Neural cell (in vitro differentiated cells): ENCODE data around the gene ZDHHC1. TPM values are rescaled to one million over a fixed set of nuclear protein-coding genes. Genes with fewer than 3 reads are reported as not detected.

Experiments
- H2AFZ ChIP-seq: fragments of 200-600, 300-800 bp; sonication (generic), shearing (Covaris generic); 2 replicates; pipeline ENCODE4 v1.6.0; 2014; ENCODE audit warnings: low read depth, mild to moderate bottlenecking, antibody characterized with exemption, low read length, moderate library complexity
- H3F3A ChIP-seq: fragments of 200-600 bp; shearing (Covaris generic); 2 replicates; pipeline ENCODE4 v1.6.1; 2016; ENCODE audit warnings: mild to moderate bottlenecking, moderate library complexity, mixed read lengths, antibody characterized with exemption, low read length; ENCODE audit not compliant: insufficient read depth, poor library complexity, severe bottlenecking
- H3K27ac ChIP-seq: fragments of 200-600, 300-800 bp; sonication (generic), shearing (Covaris generic); 2 replicates; pipeline ENCODE4 v1.5.1; 2014; ENCODE audit warnings: mild to moderate bottlenecking, low read length, moderate library complexity
- H3K27me3 ChIP-seq: fragments of 300-800, 200-600 bp; sonication (generic), shearing (Covaris generic); 2 replicates; pipeline ENCODE4 v1.6.0; 2014; ENCODE audit warnings: mild to moderate bottlenecking, low read depth, low read length, moderate library complexity; ENCODE audit not compliant: insufficient read depth
- H3K36me3 ChIP-seq: fragments of 300-800, 200-600 bp; sonication (generic), shearing (Covaris generic); 2 replicates; pipeline ENCODE4 v1.5.1; 2014; ENCODE audit warnings: mild to moderate bottlenecking, antibody characterized with exemption, low read length, moderate library complexity; ENCODE audit not compliant: insufficient read depth
- H3K4me2 ChIP-seq: fragments of 300-800, 200-600 bp; sonication (generic), shearing (Covaris generic); 2 replicates; pipeline ENCODE4 v1.6.0; 2014; ENCODE audit warnings: mild to moderate bottlenecking, low read length
- H3K4me3 ChIP-seq: fragments of 300-800, 200-600 bp; sonication (generic), shearing (Covaris generic); 2 replicates; pipeline ENCODE4 v1.5.1; 2014; ENCODE audit warnings: mild to moderate bottlenecking, low read length, moderate library complexity
- H3K79me2 ChIP-seq: fragments of 200-600 bp; shearing (Covaris generic); replicated peaks from 2 replicates; pipeline ENCODE4 v1.6.0; 2014; ENCODE audit warnings: mild to moderate bottlenecking, low read length, moderate library complexity; ENCODE audit not compliant: insufficient read depth
- H3K9ac ChIP-seq: fragments of 300-800, 200-600 bp; sonication (generic), shearing (Covaris generic); 2 replicates; pipeline ENCODE4 v1.6.1; 2016; ENCODE audit warnings: mild to moderate bottlenecking, low read length, mixed read lengths
- H3K9me2 ChIP-seq: fragments of 200-600 bp; shearing (Covaris generic); 2 replicates; pipeline ENCODE4 v1.6.1; 2016; ENCODE audit warnings: mild to moderate bottlenecking, low read length, mixed read lengths; ENCODE audit not compliant: insufficient read depth
- H3K9me3 ChIP-seq: fragments of 200-600, 300-800 bp; sonication (generic), shearing (Covaris generic); 2 replicates; pipeline ENCODE4 v1.6.1; 2016; ENCODE audit warnings: mild to moderate bottlenecking, mixed run types, low read length, moderate library complexity, mixed read lengths
- H4K20me1 ChIP-seq: fragments of 200-600 bp; shearing (Covaris generic); 2 replicates; pipeline ENCODE4 v1.6.1; 2016; ENCODE audit warnings: mild to moderate bottlenecking, mixed run types; ENCODE audit not compliant: insufficient read depth
- EP300 ChIP-seq: fragments of 450-650 bp; conservative IDR thresholded peaks from 2 replicates; pipeline ENCODE4 v1.6.1; 2014; ENCODE audit warnings: antibody characterized with exemption, mild to moderate bottlenecking, moderate library complexity; ENCODE audit not compliant: poor library complexity, severe bottlenecking
- EZH2 ChIP-seq: fragments of 200-600, 300-800 bp; shearing (Covaris generic), sonication (generic); IDR thresholded peaks from 2 replicates; pipeline ENCODE4 v1.6.1; 2014; ENCODE audit warnings: antibody characterized with exemption, low read length, borderline replicate concordance, mild to moderate bottlenecking; ENCODE audit not compliant: insufficient read depth, poor library complexity, severe bottlenecking
- MXI1 ChIP-seq: fragments of 450-650 bp; conservative IDR thresholded peaks from 2 replicates; pipeline ENCODE4 v1.6.1; 2014; ENCODE audit warnings: antibody characterized with exemption, mild to moderate bottlenecking; ENCODE audit not compliant: poor library complexity, severe bottlenecking
- POLR2AphosphoS5 ChIP-seq: IDR thresholded peaks from 2 replicates; pipeline ENCODE4 v1.6.1; 2012
- RAD21 ChIP-seq: fragments of 450-650 bp; conservative IDR thresholded peaks from 2 replicates; pipeline ENCODE4 v1.6.1; 2014; ENCODE audit warnings: antibody characterized with exemption, mild to moderate bottlenecking, moderate library complexity
- SMC3 ChIP-seq: fragments of 450-650 bp; conservative IDR thresholded peaks from 2 replicates; pipeline ENCODE4 v1.6.1; 2014; ENCODE audit warnings: antibody characterized with exemption, mild to moderate bottlenecking, moderate library complexity; ENCODE audit not compliant: poor library complexity
- TAF1 ChIP-seq: IDR thresholded peaks from 2 replicates; pipeline ENCODE4 v1.6.1; 2012; ENCODE audit warnings: low read depth
- polyA plus RNA-seq: library from polyadenylated mRNA; depleted of rRNA; stranded (reverse); fragments of >200 nt; gene quantifications from 2 replicates; pipeline ENCODE4 v1.2.3, GENCODE V29; 2014
- TF ChIP-seq, protein P1 (sequence below): fragments of 450-650 bp; IDR thresholded peaks from 2 replicates; pipeline ENCODE4 v1.5.1; 2014; ENCODE audit warnings: antibody characterized with exemption, mild to moderate bottlenecking, moderate library complexity; ENCODE audit not compliant: poor library complexity, severe bottlenecking
- TF ChIP-seq, protein P2 (sequence below): IDR thresholded peaks from 2 replicates; pipeline ENCODE4 v1.6.1; 2012; ENCODE audit warnings: borderline replicate concordance

ZDHHC1 gene
- polyA plus RNA-seq, 1 donor from 2014 or later, result 1.7 TPM

DNA sequence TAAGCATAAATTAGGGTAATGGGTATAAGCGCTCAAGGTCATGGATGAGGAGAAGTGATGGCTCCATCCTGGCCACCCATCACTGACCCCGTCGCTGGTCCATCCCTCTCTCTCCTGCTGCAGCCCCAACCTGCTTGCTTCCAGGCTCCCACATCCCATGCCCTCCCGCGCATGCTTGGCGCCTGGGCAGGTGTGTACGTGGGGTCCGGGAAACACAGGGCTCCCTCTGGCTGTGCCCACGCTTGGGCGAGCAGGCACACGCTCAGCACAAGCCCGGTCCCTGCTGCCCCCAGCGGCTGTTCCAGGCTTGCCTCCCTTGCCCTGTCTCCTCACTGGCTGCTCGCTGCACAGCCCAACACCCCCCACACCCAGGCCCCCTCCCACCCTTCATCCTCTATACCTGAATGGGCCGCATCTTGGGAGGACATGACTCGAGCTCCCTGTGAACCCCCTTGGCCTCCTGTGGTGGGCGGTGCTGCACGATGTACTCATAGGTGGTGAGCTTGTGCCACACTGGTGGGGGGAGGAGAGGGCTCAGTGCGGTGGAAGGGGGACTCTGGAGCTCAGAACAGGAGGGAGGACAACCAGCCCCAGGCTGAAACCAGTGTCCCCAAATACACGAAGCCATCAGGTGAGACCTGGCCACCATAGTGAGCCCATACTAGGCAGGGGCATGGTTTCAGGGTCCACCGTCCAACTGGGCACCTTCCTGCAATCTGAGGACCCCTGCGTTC lies 18.3 kb downstream of the ZDHHC1 start:
- Histone ChIP-seq H3K27me3 (no peaks in the 10 kb centered on the region), H3K9ac (no peak overlapping the region), H3K79me2 (no peaks in the 10 kb centered on the region), H3K36me3 (no peaks in the 10 kb centered on the region), H4K20me1 (no peaks in the 10 kb centered on the region), H3K4me3 (no peak overlapping the region), H3K4me2 (no peak overlapping the region), H3F3A (no peaks in the 10 kb centered on the region), H3K9me3 (no peaks in the 10 kb centered on the region), H3K9me2 (no peaks in the 10 kb centered on the region), H3K27ac (no peak overlapping the region), H2AFZ (no peak overlapping the region)
- no peak for TF ChIP-seq EP300
- TF ChIP-seq TAF1, result no peak
- no peak for TF ChIP-seq MXI1
- TF ChIP-seq SMC3, result no peak
- TF ChIP-seq POLR2AphosphoS5, result no peak
- TF ChIP-seq, protein P1, sequence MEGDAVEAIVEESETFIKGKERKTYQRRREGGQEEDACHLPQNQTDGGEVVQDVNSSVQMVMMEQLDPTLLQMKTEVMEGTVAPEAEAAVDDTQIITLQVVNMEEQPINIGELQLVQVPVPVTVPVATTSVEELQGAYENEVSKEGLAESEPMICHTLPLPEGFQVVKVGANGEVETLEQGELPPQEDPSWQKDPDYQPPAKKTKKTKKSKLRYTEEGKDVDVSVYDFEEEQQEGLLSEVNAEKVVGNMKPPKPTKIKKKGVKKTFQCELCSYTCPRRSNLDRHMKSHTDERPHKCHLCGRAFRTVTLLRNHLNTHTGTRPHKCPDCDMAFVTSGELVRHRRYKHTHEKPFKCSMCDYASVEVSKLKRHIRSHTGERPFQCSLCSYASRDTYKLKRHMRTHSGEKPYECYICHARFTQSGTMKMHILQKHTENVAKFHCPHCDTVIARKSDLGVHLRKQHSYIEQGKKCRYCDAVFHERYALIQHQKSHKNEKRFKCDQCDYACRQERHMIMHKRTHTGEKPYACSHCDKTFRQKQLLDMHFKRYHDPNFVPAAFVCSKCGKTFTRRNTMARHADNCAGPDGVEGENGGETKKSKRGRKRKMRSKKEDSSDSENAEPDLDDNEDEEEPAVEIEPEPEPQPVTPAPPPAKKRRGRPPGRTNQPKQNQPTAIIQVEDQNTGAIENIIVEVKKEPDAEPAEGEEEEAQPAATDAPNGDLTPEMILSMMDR, result no peak
- no peak for TF ChIP-seq RAD21
- TF ChIP-seq, protein P2, sequence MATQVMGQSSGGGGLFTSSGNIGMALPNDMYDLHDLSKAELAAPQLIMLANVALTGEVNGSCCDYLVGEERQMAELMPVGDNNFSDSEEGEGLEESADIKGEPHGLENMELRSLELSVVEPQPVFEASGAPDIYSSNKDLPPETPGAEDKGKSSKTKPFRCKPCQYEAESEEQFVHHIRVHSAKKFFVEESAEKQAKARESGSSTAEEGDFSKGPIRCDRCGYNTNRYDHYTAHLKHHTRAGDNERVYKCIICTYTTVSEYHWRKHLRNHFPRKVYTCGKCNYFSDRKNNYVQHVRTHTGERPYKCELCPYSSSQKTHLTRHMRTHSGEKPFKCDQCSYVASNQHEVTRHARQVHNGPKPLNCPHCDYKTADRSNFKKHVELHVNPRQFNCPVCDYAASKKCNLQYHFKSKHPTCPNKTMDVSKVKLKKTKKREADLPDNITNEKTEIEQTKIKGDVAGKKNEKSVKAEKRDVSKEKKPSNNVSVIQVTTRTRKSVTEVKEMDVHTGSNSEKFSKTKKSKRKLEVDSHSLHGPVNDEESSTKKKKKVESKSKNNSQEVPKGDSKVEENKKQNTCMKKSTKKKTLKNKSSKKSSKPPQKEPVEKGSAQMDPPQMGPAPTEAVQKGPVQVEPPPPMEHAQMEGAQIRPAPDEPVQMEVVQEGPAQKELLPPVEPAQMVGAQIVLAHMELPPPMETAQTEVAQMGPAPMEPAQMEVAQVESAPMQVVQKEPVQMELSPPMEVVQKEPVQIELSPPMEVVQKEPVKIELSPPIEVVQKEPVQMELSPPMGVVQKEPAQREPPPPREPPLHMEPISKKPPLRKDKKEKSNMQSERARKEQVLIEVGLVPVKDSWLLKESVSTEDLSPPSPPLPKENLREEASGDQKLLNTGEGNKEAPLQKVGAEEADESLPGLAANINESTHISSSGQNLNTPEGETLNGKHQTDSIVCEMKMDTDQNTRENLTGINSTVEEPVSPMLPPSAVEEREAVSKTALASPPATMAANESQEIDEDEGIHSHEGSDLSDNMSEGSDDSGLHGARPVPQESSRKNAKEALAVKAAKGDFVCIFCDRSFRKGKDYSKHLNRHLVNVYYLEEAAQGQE, result no peak
- no peak for TF ChIP-seq EZH2

DNA sequence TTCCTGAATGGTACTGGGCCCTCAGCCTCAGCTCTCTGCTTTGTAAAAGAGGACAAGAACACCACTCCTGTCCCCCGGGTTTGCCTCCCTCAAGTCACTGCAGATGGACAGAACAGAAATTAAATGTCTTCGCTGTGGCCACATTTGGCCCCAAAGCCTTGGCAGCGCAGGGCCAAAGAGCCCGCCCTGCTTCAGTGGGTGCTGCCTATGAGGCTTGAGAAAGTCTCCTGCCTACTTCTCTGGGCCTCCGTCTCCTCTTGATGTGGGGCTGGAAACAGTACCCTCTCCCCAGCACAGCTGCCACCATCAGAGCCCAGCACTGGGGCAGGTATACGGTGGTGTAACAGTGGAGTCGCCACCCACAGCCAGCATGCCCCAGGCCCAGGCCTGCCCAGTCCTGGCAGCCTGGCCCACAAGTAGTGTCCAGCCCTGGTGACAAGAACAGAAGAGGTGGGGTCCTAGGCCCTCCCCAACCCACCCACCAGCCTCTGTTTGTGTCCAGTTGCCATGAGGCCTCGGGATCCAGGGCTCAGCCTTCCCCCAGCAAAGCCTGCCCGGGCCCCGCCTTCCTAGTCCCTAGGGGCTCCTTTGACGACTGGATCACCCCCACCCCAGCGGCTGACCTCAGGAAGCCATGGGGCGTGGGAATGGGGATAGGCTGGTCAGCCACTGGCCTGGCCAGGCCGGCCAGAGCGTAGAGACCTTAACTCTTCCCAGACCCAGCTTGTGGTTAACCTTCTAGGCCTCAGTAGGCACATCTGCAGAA lies 19.1 kb downstream of the ZDHHC1 start:
- H3K9me2 ChIP-seq, result no peaks in the 10 kb centered on the region
- no peak overlapping the region for H3K4me3 ChIP-seq
- no peaks in the 10 kb centered on the region for H3K79me2 ChIP-seq
- TF ChIP-seq EP300 (no peak), EZH2 (no peak), TAF1 (no peak), SMC3 (no peak), POLR2AphosphoS5 (no peak), RAD21 (no peak), MXI1 (no peak)
- TF ChIP-seq, protein P2, result no peak
- no peak overlapping the region for H3K27ac ChIP-seq
- no peaks in the 10 kb centered on the region for H3K9me3 ChIP-seq
- H3K9ac ChIP-seq, result peak overlapping the region; percentile 50
- H3K36me3 ChIP-seq, result no peaks in the 10 kb centered on the region
- H3K27me3 ChIP-seq, result no peaks in the 10 kb centered on the region
- H3F3A ChIP-seq, result no peaks in the 10 kb centered on the region
- H3K4me2 ChIP-seq, result no peak overlapping the region
- H2AFZ ChIP-seq, result no peak overlapping the region
- H4K20me1 ChIP-seq, result no peaks in the 10 kb centered on the region
